Effector CD8-positive, alpha-beta T cell (primary cell): ENCODE data around the gene IVL.

Source experiments
- DNase-seq: peaks from one replicate; lab custom pipeline; 2025; lab: John Stamatoyannopoulos, UW

IVL gene

GRCh38 chr1:152888126-152888525, 20.2 kb upstream of the IVL start:
- no peak for DNase-seq

- DNase-seq: no peak
These were observed 9.3 kb upstream of the IVL start for GRCh38 chr1:152899027-152899426.

DNA sequence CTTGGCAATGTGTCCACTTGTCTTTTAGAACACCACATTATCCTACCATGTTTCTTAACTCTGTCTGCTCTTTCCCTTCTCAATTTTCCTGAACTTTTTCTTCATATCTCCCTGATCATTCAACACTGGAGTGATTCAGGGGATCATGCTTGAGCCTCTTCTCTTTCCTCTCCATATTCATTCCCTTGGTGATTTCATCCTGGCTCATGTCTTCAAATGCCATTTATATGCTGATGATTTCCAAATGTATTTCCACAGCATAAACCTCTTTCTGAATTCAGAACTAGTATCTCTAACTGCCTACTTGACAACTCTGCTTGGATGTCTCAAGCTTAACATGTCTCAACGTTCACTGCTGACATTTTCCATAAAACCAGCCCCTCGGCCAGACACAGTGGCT, 8.5 kb upstream of the IVL start:
- no peak for DNase-seq

GRCh38 chr1:152901631-152902030, 6.7 kb upstream of the IVL start:
- DNase-seq: no peak

GRCh38 chr1:152902636-152903035, 5.7 kb upstream of the IVL start:
- DNase-seq: no peak

- no peak for DNase-seq
These were observed 3.5 kb upstream of the IVL start for GRCh38 chr1:152904688-152905440.

GRCh38 chr1:152906023-152906565, 2.3 kb upstream of the IVL start:
- DNase-seq: no peak

DNA sequence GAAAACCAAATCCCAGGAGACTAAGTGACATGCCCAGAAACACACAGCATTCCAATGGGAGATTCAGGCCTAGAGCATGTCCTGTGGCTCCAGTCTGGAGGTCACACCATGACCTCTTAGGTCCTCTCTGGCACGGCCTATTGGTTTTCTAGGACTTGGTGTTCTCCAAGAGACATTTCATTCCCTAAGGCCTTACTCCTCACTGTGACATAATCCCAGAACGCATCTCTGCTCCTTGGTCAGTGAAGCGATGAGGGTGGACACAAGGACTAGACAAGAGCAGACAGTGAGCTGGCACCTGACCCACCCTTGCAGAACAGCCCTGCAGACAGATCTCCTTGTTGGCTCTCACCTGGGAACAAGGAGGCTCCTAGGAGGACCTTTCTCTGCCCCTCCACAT, 860 bp downstream of the IVL start:
- DNase-seq: no peak

GRCh38 chr1:152912471-152912870, 4.1 kb downstream of the IVL start:
- no peak for DNase-seq

DNA sequence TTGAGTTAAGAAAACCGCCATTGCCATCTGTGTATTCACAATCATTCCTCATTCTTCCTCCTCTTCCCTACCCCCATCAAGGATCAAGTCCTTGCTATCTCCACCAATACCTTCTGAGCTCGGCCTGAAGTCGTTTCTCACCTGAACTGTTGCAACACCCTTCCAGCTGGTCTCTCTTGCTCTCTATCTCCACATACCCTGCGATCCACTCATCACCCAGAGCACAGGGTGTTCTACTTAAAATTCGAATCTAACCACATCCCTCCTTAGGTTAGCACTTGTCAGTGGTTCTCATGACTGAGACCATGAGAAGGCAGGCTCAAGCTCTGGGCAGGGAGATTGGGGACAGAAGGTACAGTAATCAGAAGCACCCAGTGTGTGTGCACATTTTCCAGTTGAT, 4.6 kb downstream of the IVL start:
- no peak for DNase-seq

GRCh38 chr1:152917794-152918193, 9.4 kb downstream of the IVL start:
- DNase-seq: no peak

- no peak for DNase-seq
These were observed 10.7 kb downstream of the IVL start for GRCh38 chr1:152919071-152919470.

GRCh38 chr1:152924191-152924590, 15.8 kb downstream of the IVL start:
- DNase-seq: no peak

GRCh38 chr1:152926091-152926490, 17.7 kb downstream of the IVL start:
- DNase-seq: no peak

DNA sequence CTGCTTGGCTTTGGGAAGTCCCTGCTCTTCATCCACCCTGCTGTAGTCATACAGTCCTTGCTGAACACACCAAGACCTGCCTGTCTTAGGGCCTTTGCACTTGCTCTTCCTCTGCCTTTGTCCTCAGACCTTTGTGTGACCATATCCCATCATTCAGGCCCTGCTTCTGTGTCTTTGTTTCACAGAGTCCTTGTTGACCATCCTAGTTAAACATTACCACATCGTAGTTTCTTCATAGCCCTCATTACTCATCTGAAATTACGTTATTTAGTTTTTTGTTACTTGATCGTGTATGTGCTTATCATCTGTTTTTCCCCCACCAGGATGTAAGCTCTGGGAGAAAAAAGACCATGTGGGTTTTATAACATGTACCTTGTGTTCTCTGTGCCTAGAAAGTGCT, 20.3 kb downstream of the IVL start:
- no peak for DNase-seq

- no peak for DNase-seq
These were observed 23.9 kb downstream of the IVL start for GRCh38 chr1:152932170-152932811.

DNA sequence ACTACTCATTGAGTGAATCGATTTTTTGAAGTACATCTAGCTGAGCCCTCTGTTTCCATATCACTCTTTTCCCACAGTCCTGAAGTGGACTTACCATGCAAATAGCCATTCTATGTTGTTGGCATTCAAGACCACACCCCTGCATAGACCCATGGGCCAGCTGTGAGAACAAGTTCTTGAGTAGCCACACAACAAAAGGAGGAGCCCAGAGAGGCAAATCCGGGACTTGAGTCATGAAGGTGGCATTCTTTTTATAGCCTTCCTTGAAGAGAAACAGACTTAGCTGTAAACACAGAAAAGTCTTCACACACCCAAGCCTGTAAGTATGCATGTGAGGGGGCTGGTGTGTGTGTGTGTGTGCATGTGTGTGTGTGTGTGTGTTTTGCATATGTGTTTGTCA, 24.9 kb downstream of the IVL start:
- DNase-seq: no peak

DNA sequence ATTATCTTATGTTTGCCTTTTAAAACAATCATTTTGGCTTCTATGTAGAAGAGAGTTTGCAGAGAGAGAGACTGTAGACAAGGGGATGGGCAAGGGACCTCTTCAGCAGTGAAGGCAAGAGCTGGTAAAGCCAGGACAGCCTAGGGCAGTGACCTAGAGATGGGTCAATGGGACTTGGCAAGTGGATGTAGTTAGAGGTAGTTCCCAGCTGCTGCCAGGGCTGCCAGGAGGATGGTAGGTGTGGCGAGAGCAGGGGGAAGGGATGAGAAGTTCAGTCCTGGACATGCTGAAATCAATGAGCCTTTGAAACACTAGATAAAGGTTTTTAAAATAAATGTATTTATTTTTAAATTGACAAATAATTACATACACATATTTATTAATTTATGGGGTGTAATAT, 32.3 kb downstream of the IVL start:
- DNase-seq: no peak

DNA sequence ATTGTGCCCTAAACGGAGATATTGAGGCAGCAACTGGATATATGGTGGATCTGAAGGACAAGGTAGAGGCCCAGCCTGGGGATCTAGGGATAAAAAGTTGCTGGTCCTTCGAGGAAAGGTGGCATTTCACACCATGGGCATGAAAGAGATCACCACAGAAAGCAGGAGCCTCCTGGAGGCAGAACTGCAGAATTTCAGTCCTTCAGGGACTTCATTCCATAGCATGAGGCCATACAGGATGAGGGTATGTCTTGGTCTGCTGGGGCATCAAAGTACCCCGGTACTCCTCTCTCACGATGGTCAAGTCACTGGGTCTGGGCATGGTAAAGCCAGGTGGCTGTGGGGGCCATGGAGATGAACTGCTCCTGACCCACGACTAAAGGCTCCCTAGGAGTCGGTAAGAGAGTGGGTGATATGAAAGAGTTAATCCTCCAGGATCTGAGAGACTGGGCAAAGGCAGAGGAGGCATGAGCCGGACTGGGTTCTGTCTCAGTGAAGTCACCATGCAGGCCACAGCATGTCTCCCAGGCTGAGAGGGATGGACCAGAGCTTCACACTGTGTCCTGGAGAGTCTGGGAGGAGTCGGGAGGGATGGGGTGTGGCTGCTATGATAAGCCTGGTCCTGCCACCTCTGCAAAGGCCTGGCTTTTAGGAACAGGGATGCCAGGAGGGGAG, 32.8 kb downstream of the IVL start:
- no peak for DNase-seq

- no peak for DNase-seq
These were observed 33.8 kb downstream of the IVL start for GRCh38 chr1:152942161-152942560.

DNA sequence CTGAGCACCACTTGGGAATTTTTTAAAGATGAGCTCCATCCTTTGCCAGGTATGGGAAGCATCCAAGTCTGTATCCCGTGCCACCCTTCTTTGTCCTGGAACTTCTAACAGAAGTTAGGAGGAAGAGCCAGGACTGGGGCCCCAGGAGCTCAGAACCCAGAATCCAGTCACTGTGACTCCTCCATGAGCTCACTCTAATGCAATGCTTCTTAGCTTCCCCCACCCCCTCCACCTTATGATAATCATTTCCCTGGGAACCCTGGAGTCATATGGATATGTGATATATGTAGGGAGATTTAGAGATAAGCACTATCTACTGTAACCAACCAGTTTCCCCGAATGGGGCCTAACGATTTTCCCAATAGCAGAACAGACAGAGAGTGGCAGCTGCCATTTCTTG, 37.9 kb downstream of the IVL start:
- no peak for DNase-seq

GRCh38 chr1:152946651-152947256, 38.4 kb downstream of the IVL start, which contains the start of gene SPRR5:
Gene SPRR5 (plus strand): TSS chr1:152947206. CDS start chr1:152948555, 1,349 bp downstream.
- no peak for DNase-seq
